Adrenal gland (tissue), 12 donors: ENCODE measurements around the gene MYOM3. TPM values are rescaled to one million over a fixed set of nuclear protein-coding genes. Genes with fewer than 3 reads are reported as not detected.

Experiments
- DNase-seq, 7 donors: peaks; one replicate each; pipeline ENCODE4 v3.0.0-alpha.2; 2019 to 2020
- H3K27ac ChIP-seq, 5 donors: fragments of 200-600 bp; sonication (generic) in 4 of 5; 1 replicate in 3 of 5; 2 replicates in 2 of 5; pipeline versions ENCODE4 v1.5.1 to v1.8.0; 2016 to 2020; ENCODE audit warnings: mild to moderate bottlenecking in 1 of 5
- H3K27me3 ChIP-seq: fragments of 200-600 bp; 2 replicates; pipeline ENCODE4 v1.8.0; 2021
- H3K36me3 ChIP-seq, 2 donors: fragments of 200-600 bp; replicated peaks in 1 of 2; 1 replicate in 1 of 2; 2 replicates in 1 of 2; pipeline versions ENCODE4 v1.5.1 to v1.8.0; 2018 to 2022
- H3K4me1 ChIP-seq, 2 donors: fragments of 200-600 bp; replicated peaks in 1 of 2; 1 replicate in 1 of 2; 2 replicates in 1 of 2; pipeline versions ENCODE4 v1.5.1 to v1.8.0; 2018 to 2021
- H3K4me3 ChIP-seq, 4 donors: fragments of 200-600 bp; sonication (generic) in 3 of 4; one replicate each; pipeline ENCODE4 v1.5.1; 2016 to 2018
- H3K9me3 ChIP-seq, 3 donors: fragments of 200-600 bp; sonication (generic) in 1 of 3; replicated peaks in 1 of 3; 1 replicate in 2 of 3; 2 replicates in 1 of 3; pipeline versions ENCODE4 v1.5.1 to v1.8.0; 2016 to 2021
- POLR2A ChIP-seq, 2 donors: fragments of 450-650 bp; IDR thresholded peaks; one replicate each; pipeline ENCODE4 v1.6.1; 2017; ENCODE audit warnings: antibody characterized with exemption in 2 of 2, mild to moderate bottlenecking in 2 of 2, moderate library complexity in 1 of 2
- WGBS, 4 donors: extraction: QIAGEN DNeasy Blood & Tissue Kit in 2 of 4; methylation state at CpG; one replicate each; pipeline versions ENCODE4 v1.1.5 to v1.1.7; 2013 to 2017; 5-methylcytosine and 5-hydroxymethylcytosine counted together
- intact Hi-C, 2 donors: fragments of 100-400 bp; cut with DNase I; formaldehyde crosslinking; loops; one replicate each; pipeline versions ENCODE4 v1.14.1 to v1.15.0; 2022 to 2023
- polyA plus RNA-seq, 3 donors: library from polyadenylated mRNA; stranded (reverse); fragments of 200-250 nt in 2 of 3; fragments of 350-450 nt in 1 of 3; fragmentation: Illumina TruSeq in 1 of 3; extraction: RNeasy Lipid Tissue Mini Kit (QIAGEN cat#74804) in 1 of 3; gene quantifications; one replicate each; pipeline ENCODE4 v1.2.3, GENCODE V29; 2013 to 2014
- total RNA-seq, 9 donors: library from RNA; depleted of rRNA in 4 of 9; stranded (reverse); fragments of >200 nt in 4 of 9; fragments of 120-200 nt in 1 of 9; fragmentation: NEBNext Ultra II Directional in 1 of 9; extraction: Animal tissue kit (Norgen Biotek cat#: 25700) in 1 of 9; gene quantifications; one replicate each; pipeline versions ENCODE4 v1.1.0 to v1.2.4, GENCODE V29; 2013 to 2023
- TF ChIP-seq, protein P1 (sequence below), 6 experiments: fragments of 450-650 bp in 4 of 6; fragments of 200-600 bp in 2 of 6; sonication (generic) in 1 of 6; IDR thresholded peaks; 1 replicate in 5 of 6; 2 replicates in 1 of 6; pipeline versions ENCODE4 v1.5.1 to v1.8.0; 2016 to 2021; ENCODE audit warnings: antibody characterized with exemption in 6 of 6, mild to moderate bottlenecking in 2 of 6, moderate library complexity in 1 of 6
- donor health status: healthy with polysubstance abuse.
- donor health status: Bipolar disorder and iron deficiency.
- donor health status: DM: yes; HTN: yes; CAD: no.
- donor health status: DM: no; HTN: no; CAD: no.
- donor health status: DM: no; HTN: no; CAD: no.
- donor health status: DM: yes; HTN: yes; CAD: no.

The MYOM3 gene
- total and polyA plus RNA-seq, 12 donors: 0.09 to 7.0 (median 0.18) TPM

DNA sequence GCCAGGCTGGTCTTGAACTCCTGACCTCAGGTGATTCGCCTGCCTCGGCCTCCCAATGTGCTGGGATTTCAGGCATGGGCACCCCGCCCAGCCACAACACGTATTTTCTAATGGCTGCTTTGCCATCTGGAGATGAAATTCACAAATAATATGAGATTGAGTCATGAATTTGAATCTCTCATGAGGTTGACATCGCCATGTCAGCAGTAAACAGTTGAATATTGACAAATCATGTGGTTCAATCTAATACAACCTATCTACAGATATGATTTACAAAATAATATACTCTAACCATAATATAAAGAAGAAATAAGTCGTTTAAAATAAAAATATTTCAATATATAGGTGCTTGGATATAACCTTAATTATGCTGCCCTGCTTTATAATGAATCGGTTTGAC lies 42.1 kb downstream of the MYOM3 start:
- Histone ChIP-seq H3K27ac (no peak overlapping the region), H3K9me3 (no peaks in the 10 kb centered on the region), H3K4me3 (no peak overlapping the region), H3K4me1 (no peaks in the 10 kb centered on the region), H3K36me3 (no peaks in the 10 kb centered on the region), H3K27me3 (no peaks in the 10 kb centered on the region)
- DNase-seq: no peak
- intact Hi-C loops: loop anchor here in 1 of 2 donors (5.0 to 10.0 kb wide), 2 partner anchors 217 to 315 kb away; no protein-coding TSS in a partner anchor
- WGBS, 4 donors: 55 to 71% (median 56%) methylated on average over 7 of the region's 7 CpGs
- TF ChIP-seq, protein P1, sequence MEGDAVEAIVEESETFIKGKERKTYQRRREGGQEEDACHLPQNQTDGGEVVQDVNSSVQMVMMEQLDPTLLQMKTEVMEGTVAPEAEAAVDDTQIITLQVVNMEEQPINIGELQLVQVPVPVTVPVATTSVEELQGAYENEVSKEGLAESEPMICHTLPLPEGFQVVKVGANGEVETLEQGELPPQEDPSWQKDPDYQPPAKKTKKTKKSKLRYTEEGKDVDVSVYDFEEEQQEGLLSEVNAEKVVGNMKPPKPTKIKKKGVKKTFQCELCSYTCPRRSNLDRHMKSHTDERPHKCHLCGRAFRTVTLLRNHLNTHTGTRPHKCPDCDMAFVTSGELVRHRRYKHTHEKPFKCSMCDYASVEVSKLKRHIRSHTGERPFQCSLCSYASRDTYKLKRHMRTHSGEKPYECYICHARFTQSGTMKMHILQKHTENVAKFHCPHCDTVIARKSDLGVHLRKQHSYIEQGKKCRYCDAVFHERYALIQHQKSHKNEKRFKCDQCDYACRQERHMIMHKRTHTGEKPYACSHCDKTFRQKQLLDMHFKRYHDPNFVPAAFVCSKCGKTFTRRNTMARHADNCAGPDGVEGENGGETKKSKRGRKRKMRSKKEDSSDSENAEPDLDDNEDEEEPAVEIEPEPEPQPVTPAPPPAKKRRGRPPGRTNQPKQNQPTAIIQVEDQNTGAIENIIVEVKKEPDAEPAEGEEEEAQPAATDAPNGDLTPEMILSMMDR (IDR thresholded peaks at IDR 0.05): no peak
- no peak for TF ChIP-seq POLR2A (IDR thresholded peaks at IDR 0.05)

DNA sequence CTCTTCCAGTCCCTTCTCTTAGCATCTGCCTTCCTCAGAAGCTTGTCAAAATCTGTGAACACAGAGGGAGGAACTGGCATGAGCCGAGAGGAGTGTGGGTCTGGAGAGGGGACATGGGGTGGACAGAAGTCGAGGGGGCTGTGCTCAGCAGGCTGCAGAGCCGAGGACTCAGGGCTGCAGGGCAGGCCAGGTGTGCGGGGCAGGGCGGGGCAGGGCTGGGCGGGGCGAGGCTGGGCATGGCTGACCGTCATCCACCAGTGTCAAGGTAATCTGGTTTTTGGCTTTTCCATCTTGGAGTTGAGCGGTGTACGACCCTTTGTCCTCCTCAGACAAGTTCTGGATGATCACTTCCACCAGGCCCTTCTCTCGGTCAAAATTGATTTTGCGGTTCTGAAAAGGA lies 44.0 kb downstream of the MYOM3 start:
- H3K27me3 ChIP-seq: no peaks in the 10 kb centered on the region
- no peak overlapping the region for H3K27ac ChIP-seq
- H3K4me3 ChIP-seq: no peak overlapping the region
- DNase-seq: no peak
- H3K9me3 ChIP-seq: no peaks in the 10 kb centered on the region
- intact Hi-C loops: no loop called here
- no peaks in the 10 kb centered on the region for H3K4me1 ChIP-seq
- WGBS, 4 donors: 83 to 89% (median 86%) methylated on average over 7 to 12 of the region's 12 CpGs
- H3K36me3 ChIP-seq: no peaks in the 10 kb centered on the region
- no peak for TF ChIP-seq POLR2A (IDR thresholded peaks at IDR 0.05)
- TF ChIP-seq, protein P1 (IDR thresholded peaks at IDR 0.05): no peak

DNA sequence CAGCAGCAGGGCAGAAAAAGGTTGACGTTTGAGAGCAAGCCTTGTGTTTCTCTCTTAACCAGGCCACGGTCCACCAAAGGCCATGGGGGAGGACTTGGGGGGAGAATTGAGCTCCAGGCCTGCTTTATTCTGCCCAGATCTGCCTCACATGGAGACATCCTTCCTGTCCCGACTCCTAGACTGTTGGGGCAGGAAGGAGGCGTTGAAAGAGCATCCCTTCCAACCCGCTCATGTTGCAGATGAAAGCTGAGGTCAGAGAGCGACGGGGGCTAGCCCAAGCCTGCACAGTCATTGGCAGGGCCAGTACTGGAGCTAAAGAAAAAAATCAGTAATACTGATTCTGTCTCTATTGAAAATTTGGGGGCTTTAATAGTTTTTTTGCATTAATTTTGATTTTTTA lies 46.6 kb downstream of the MYOM3 start:
- no peaks in the 10 kb centered on the region for H3K4me1 ChIP-seq
- TF ChIP-seq, protein P1 (IDR thresholded peaks at IDR 0.05): no peak
- TF ChIP-seq POLR2A (IDR thresholded peaks at IDR 0.05): no peak
- intact Hi-C loops: no loop called here
- H3K36me3 ChIP-seq: no peaks in the 10 kb centered on the region
- DNase-seq: no peak
- H3K9me3 ChIP-seq: no peaks in the 10 kb centered on the region
- WGBS, 4 donors: 72 to 78% (median 77%) methylated on average over 7 of the region's 7 CpGs
- H3K27ac ChIP-seq: no peak overlapping the region
- no peak overlapping the region for H3K4me3 ChIP-seq
- H3K27me3 ChIP-seq: no peaks in the 10 kb centered on the region

DNA sequence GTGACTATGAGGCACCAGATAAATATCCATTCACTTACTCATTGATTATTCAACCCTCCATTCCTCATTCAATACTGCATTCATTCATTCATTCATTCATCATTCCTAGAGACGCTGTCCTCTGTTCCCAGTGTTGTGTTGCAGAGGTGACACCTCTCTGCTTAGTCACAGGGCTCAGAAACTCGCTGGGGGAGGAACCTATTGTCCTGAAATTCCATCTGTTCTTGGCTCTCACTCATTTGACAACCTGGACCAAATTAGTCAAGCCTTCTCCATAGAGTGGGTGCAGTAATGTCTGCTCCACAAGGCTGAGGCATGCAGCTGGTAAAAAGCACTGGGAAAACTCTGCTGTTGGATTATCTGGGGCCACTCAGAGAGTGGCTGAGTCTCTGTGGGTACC lies 49.7 kb downstream of the MYOM3 start:
- 83 to 85% (median 84%) methylated on average over 2 of the region's 2 CpGs for WGBS, 4 donors
- intact Hi-C loops: no loop called here
- Histone ChIP-seq H3K4me3 (no peak overlapping the region), H3K9me3 (no peaks in the 10 kb centered on the region), H3K36me3 (no peaks in the 10 kb centered on the region), H3K4me1 (no peaks in the 10 kb centered on the region), H3K27me3 (no peaks in the 10 kb centered on the region), H3K27ac (no peak overlapping the region)
- TF ChIP-seq, protein P1 (IDR thresholded peaks at IDR 0.05): no peak
- TF ChIP-seq POLR2A (IDR thresholded peaks at IDR 0.05): no peak
- no peak for DNase-seq
